ENCODE results near the gene CECR2. TPM values are rescaled to one million over a fixed set of nuclear protein-coding genes. Genes with fewer than 3 reads are reported as not detected.

Gene CECR2
- total and polyA plus RNA-seq, 2 of the 8 experiments (the other 6 are each of a cell fraction or from before 2014, with no cell fraction given), result 18.3 to 123 TPM

DNA sequence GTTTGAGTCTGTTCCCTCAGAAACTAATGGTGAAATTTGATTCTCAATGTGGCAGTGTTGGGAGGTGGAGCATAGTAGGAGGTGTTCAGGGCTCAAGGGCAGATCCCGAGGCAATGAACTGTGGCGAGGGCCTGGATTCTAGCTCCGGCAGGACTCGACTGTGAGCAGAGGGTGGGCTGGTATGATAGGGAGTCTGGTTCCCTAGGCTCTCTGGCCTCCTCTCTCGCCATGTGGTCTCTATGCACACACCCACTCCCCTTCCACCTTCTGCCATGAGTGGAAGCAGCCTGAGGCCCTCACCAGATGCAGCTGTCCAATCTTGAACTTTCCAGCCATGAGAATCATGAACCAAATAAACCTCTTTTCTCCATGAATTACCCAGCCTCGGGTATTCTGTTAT lies 227.0 kb downstream of the CECR2 start (continued):
- TF ChIP-seq CBX8 (IDR thresholded peaks at IDR 0.05; ENCODE audit: borderline replicate concordance, low read depth, low read length), result no peak
- TF ChIP-seq POLR2AphosphoS5 (IDR thresholded peaks at IDR 0.05; ENCODE audit: low read depth, low read length), result no peak
- no peak for TF ChIP-seq BACH1 (IDR thresholded peaks at IDR 0.05; ENCODE audit: low read length)
- no peak for TF ChIP-seq RNF2 (IDR thresholded peaks at IDR 0.05; ENCODE audit: borderline replicate concordance, low read depth, low read length, missing control alignments, poor library complexity, severe bottlenecking)
- TF ChIP-seq TCF12 (IDR thresholded peaks at IDR 0.05; ENCODE audit: low read depth, low read length), result no peak
- TF ChIP-seq SP1 (IDR thresholded peaks at IDR 0.05; ENCODE audit: low read depth, low read length), result no peak
